22Rv1 (cell line): ENCODE data around the gene SLC5A2.

Experiments
- H3K27ac ChIP-seq: fragments of 450-650 bp; 2 replicates; pipeline ENCODE4 v1.5.1; 2017
- ZFX ChIP-seq: fragments of 450-650 bp; IDR thresholded peaks from 2 replicates; pipeline ENCODE4 v1.6.1; 2017; ENCODE audit warnings: antibody characterized with exemption, borderline replicate concordance
- TF ChIP-seq, protein P1 (sequence below): fragments of 450-650 bp; IDR thresholded peaks from 2 replicates; pipeline ENCODE4 v1.5.1; 2017; ENCODE audit warnings: mild to moderate bottlenecking

Gene SLC5A2

DNA sequence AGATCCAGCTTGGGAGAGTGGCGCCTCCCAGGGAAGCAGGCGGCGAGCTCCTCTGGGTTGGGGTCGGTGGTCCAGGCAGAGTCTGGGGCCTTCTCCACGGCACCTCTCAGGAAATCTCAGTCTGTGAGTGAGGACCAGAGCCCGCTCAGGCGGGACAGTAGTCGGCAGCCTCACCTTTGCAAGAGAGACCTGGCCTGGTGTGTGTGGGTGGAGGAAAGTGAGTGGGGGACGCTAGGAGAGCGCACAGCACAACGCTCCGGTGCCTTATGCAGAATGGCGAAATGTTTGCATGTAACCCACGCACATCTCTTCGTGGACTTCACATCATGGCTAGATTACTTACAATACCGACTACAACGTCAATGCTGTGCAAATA lies 47.0 kb downstream of the SLC5A2 start:
- no peak overlapping the region for H3K27ac ChIP-seq
- TF ChIP-seq ZFX, result no peak
- TF ChIP-seq, protein P1, sequence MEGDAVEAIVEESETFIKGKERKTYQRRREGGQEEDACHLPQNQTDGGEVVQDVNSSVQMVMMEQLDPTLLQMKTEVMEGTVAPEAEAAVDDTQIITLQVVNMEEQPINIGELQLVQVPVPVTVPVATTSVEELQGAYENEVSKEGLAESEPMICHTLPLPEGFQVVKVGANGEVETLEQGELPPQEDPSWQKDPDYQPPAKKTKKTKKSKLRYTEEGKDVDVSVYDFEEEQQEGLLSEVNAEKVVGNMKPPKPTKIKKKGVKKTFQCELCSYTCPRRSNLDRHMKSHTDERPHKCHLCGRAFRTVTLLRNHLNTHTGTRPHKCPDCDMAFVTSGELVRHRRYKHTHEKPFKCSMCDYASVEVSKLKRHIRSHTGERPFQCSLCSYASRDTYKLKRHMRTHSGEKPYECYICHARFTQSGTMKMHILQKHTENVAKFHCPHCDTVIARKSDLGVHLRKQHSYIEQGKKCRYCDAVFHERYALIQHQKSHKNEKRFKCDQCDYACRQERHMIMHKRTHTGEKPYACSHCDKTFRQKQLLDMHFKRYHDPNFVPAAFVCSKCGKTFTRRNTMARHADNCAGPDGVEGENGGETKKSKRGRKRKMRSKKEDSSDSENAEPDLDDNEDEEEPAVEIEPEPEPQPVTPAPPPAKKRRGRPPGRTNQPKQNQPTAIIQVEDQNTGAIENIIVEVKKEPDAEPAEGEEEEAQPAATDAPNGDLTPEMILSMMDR, result no peak

DNA sequence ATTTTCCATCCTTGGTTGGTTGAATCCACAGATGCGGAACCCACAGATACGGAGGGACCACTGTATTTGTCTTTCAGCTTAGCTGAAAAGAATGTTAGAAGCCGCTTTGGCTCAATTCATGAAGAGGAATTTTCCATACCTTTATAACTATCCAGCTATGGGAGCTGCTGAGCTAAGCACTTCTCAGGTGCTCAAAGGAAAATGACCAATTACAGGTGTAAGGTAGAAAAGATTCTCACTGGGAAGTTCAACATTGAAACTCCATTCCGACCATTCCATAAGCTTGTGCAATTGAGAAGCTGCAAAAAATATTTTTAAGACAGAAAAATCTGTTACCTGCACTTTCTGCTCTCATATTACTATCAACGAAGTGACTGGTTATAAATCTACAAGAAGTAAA lies 47.5 kb downstream of the SLC5A2 start:
- no peak overlapping the region for H3K27ac ChIP-seq
- TF ChIP-seq, protein P1, result no peak
- TF ChIP-seq ZFX, result no peak

DNA sequence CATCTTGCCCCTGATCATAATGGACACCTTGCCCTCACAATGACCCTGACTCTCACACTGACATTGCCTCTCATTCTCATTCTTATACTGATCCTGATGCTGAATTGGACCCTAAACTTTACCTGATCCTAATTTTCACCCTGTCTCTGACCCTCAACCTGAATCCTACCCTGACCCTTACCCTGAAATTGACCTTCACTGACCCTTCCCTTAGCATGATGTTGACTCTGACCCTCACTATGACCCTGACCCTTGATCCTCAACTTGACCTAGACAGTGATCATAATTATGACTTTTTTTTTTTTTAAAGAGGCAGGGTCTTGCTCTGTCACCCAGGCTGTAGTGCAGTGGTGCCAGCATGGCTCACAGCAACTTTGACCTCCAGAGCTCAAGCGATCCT lies 48.2 kb downstream of the SLC5A2 start:
- TF ChIP-seq ZFX, result no peak
- TF ChIP-seq, protein P1, result no peak
- H3K27ac ChIP-seq, result no peak overlapping the region

DNA sequence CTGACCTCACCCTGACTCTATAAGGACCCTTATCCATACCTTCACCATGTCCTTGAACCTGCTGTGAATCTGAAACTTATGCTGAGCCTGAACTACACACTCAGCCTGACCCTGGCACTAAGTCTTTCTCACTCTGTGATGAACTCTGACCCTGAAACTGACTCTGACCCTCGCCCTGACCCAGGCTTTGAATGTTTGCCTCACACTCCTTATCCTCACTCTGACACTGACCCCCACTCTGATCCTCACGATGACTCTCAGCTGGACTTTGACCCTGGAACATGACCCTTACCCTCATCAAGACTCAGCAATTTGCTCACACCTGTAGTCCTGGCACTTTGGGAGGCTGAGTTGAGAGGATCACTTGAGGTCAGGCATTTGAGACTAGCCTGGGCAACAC lies 49.2 kb downstream of the SLC5A2 start:
- no peak overlapping the region for H3K27ac ChIP-seq
- no peak for TF ChIP-seq ZFX
- TF ChIP-seq, protein P1, result no peak

DNA sequence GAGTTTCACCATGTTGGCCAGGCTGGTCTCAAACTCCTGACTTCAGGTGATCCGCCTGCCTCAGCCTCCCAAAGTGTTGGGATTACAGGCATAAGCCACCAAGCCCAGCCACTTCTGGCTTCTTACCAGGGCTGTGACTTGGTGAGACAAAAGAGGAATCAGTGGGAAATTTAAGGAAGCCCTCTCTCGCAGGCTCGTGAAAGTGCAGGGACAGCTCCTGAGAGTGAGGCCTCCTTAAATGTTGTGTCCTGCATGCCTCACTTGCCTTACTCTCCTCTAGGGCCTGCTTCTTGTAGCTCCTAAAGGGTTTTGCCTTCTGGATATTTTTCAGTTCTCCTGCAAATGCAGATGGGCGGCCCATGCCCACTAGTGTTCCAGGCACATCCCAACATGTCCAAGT lies 50.0 kb downstream of the SLC5A2 start:
- no peak overlapping the region for H3K27ac ChIP-seq
- TF ChIP-seq ZFX, result no peak
- TF ChIP-seq, protein P1, result no peak

DNA sequence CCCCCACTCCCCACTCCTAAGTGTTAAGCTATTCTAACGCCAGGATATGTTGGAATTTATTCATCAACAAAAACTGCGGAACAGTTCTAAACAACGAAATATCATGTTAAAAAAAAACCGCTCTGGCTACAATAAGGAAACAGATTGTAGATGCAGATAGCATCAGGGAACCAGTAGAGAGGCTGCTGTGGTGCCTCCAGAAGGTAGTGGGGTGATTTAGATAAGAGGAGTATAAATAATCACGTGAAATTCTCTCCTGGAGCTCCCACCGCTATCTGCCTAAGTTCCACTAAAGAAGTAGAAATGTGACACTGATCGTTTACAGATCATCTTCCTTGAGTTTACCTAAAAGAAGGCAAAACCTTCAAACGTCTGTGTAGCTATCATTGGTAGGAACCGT lies 52.8 kb downstream of the SLC5A2 start:
- H3K27ac ChIP-seq, result no peak overlapping the region
- no peak for TF ChIP-seq ZFX
- TF ChIP-seq, protein P1, result no peak

DNA sequence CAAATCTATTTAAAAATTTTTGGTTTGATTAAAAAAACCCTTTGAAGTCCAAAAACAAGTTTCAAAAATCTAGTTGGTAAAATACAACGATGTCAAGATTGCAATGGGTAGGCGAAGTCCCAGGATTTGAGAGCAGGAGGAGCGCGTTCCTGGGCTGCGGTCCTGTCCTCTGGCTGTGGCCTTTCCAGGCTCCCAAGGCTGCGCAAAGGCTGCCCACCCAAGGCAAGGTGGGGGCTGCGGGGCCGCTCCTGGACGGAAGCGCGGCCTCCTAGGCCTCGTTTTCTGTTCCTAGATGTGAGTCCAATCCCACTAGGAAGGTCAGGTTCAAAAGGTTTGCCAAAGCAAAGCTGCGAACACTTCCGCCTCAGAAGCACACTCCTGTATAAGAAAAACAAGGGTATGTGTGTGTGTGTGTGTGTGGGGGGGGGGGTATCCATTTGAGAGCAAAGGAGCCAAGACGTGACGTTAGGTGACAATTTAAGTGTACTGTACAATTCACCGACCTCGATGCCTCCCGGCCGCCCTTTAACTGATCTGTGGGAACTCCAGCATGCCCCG lies 54.0 kb downstream of the SLC5A2 start:
- TF ChIP-seq ZFX, result no peak
- TF ChIP-seq, protein P1, result no peak

More for the DNA sequence above, 54.0 kb downstream of the SLC5A2 start:
- no peak overlapping the region for H3K27ac ChIP-seq
